ENCODE results near the gene SEPTIN5.

SEPTIN5 gene

GRCh38 chr22:19715188-19715930 is 1.1 kb downstream of the SEPTIN5 start:
- no peak for DNase-seq
- Histone ChIP-seq H4K8ac (ENCODE audit: low read depth, low read length) (no peak overlapping the region), H2BK120ac (ENCODE audit: insufficient read depth, low read length, poor library complexity) (no peak overlapping the region), H3K18ac (ENCODE audit: low read length) (no peak overlapping the region), H3K9ac (ENCODE audit: low read length) (no peak overlapping the region), H3K23ac (ENCODE audit: low read length) (no peak overlapping the region), H3K27me3 (ENCODE audit: insufficient read depth, low read length) (peaks cover 53% of the 10 kb centered on the region), H2BK12ac (ENCODE audit: low read length) (no peak overlapping the region), H3K4me2 (ENCODE audit: low read length) (no peak overlapping the region), H3K79me2 (ENCODE audit: control insufficient read depth, insufficient read depth, low read length, poor library complexity) (no peaks in the 10 kb centered on the region), H3K36me3 (ENCODE audit: control insufficient read depth in 1 of 2, insufficient read depth in 2 of 2, low read length in 2 of 2) (no peaks in the 10 kb centered on the region), H2AFZ (ENCODE audit: insufficient read depth, low read length, poor library complexity) (no peak overlapping the region), H3K4me3 (ENCODE audit: low read depth, low read length) (no peak overlapping the region), H2AK5ac (ENCODE audit: low read length) (no peak overlapping the region), H3K27ac (ENCODE audit: low read depth, low read length) (no peak overlapping the region), H3K4me1 (ENCODE audit: control insufficient read depth in 1 of 2, insufficient read depth in 2 of 2, low read length in 2 of 2) (peaks cover 13% of the 10 kb centered on the region in 2 experiments), H3K4ac (ENCODE audit: low read depth, low read length) (no peak overlapping the region), H4K12ac (ENCODE audit: low read depth, low read length) (no peak overlapping the region), H3K79me1 (ENCODE audit: low read length) (no peaks in the 10 kb centered on the region), H2BK5ac (ENCODE audit: low read depth, low read length, poor library complexity) (no peak overlapping the region), H3K14ac (ENCODE audit: low read length) (no peak overlapping the region), H4K91ac (ENCODE audit: low read depth, low read length) (no peak overlapping the region), H3K9me3 (ENCODE audit: insufficient read depth, low read depth, low read length) (peaks cover 16% of the 10 kb centered on the region)
- WGBS (ENCODE audit: extremely low coverage, insufficient coverage, insufficient read length) = no CpG with 5 or more reads among the region's 4 CpGs

GRCh38 chr22:19716041-19716828 is 1.9 kb downstream of the SEPTIN5 start:
- Histone ChIP-seq H3K27me3 (ENCODE audit: insufficient read depth, low read length) (peaks cover 60% of the 10 kb centered on the region), H3K36me3 (ENCODE audit: control insufficient read depth in 1 of 2, insufficient read depth in 2 of 2, low read length in 2 of 2) (no peaks in the 10 kb centered on the region), H2BK120ac (ENCODE audit: insufficient read depth, low read length, poor library complexity) (no peak overlapping the region), H3K18ac (ENCODE audit: low read length) (no peak overlapping the region), H2AFZ (ENCODE audit: insufficient read depth, low read length, poor library complexity) (no peak overlapping the region), H4K8ac (ENCODE audit: low read depth, low read length) (no peak overlapping the region), H3K4me2 (ENCODE audit: low read length) (no peak overlapping the region), H3K9me3 (ENCODE audit: insufficient read depth, low read depth, low read length) (peaks cover 20% of the 10 kb centered on the region), H2BK5ac (ENCODE audit: low read depth, low read length, poor library complexity) (no peak overlapping the region), H3K4me1 (ENCODE audit: control insufficient read depth in 1 of 2, insufficient read depth in 2 of 2, low read length in 2 of 2) (peaks cover 13% of the 10 kb centered on the region in 2 experiments), H4K91ac (ENCODE audit: low read depth, low read length) (no peak overlapping the region), H2AK5ac (ENCODE audit: low read length) (no peak overlapping the region), H3K23ac (ENCODE audit: low read length) (no peak overlapping the region), H3K79me2 (ENCODE audit: control insufficient read depth, insufficient read depth, low read length, poor library complexity) (no peaks in the 10 kb centered on the region), H4K12ac (ENCODE audit: low read depth, low read length) (no peak overlapping the region), H2BK12ac (ENCODE audit: low read length) (no peak overlapping the region), H3K4ac (ENCODE audit: low read depth, low read length) (no peak overlapping the region), H3K79me1 (ENCODE audit: low read length) (no peaks in the 10 kb centered on the region), H3K14ac (ENCODE audit: low read length) (no peak overlapping the region), H3K27ac (ENCODE audit: low read depth, low read length) (no peak overlapping the region), H3K4me3 (ENCODE audit: low read depth, low read length) (no peak overlapping the region), H3K9ac (ENCODE audit: low read length) (no peak overlapping the region)
- WGBS (ENCODE audit: extremely low coverage, insufficient coverage, insufficient read length) = no CpG with 5 or more reads among the region's 11 CpGs
- DNase-seq = no peak

GRCh38 chr22:19716829-19717105 is 2.5 kb downstream of the SEPTIN5 start:
- H3K79me1 ChIP-seq (ENCODE audit: low read length) = no peaks in the 10 kb centered on the region
- H3K9ac ChIP-seq (ENCODE audit: low read length) = no peak overlapping the region
- H3K4ac ChIP-seq (ENCODE audit: low read depth, low read length) = no peak overlapping the region
- H3K4me3 ChIP-seq (ENCODE audit: low read depth, low read length) = no peak overlapping the region
- no peak overlapping the region for H2BK12ac ChIP-seq (ENCODE audit: low read length)
- H3K18ac ChIP-seq (ENCODE audit: low read length) = no peak overlapping the region
- DNase-seq = no peak
- peaks cover 13% of the 10 kb centered on the region in 2 experiments for H3K4me1 ChIP-seq (ENCODE audit: control insufficient read depth in 1 of 2, insufficient read depth in 2 of 2, low read length in 2 of 2)
- whole genome bisulfite sequencing (ENCODE audit: extremely low coverage, insufficient coverage, insufficient read length) = no CpG with 5 or more reads among the region's 1 CpG
- H3K4me2 ChIP-seq (ENCODE audit: low read length) = no peak overlapping the region
- no peak overlapping the region for H3K23ac ChIP-seq (ENCODE audit: low read length)
- no peak overlapping the region for H4K12ac ChIP-seq (ENCODE audit: low read depth, low read length)
- no peak overlapping the region for H2BK5ac ChIP-seq (ENCODE audit: low read depth, low read length, poor library complexity)
- no peak overlapping the region for H3K14ac ChIP-seq (ENCODE audit: low read length)
- no peak overlapping the region for H2AFZ ChIP-seq (ENCODE audit: insufficient read depth, low read length, poor library complexity)
- H3K79me2 ChIP-seq (ENCODE audit: control insufficient read depth, insufficient read depth, low read length, poor library complexity) = no peaks in the 10 kb centered on the region
- H3K27ac ChIP-seq (ENCODE audit: low read depth, low read length) = no peak overlapping the region
- peaks cover 24% of the 10 kb centered on the region for H3K9me3 ChIP-seq (ENCODE audit: insufficient read depth, low read depth, low read length)
- no peak overlapping the region for H2BK120ac ChIP-seq (ENCODE audit: insufficient read depth, low read length, poor library complexity)
- H4K91ac ChIP-seq (ENCODE audit: low read depth, low read length) = no peak overlapping the region
- H4K8ac ChIP-seq (ENCODE audit: low read depth, low read length) = no peak overlapping the region
- peaks cover 65% of the 10 kb centered on the region for H3K27me3 ChIP-seq (ENCODE audit: insufficient read depth, low read length)
- no peaks in the 10 kb centered on the region for H3K36me3 ChIP-seq (ENCODE audit: control insufficient read depth in 1 of 2, insufficient read depth in 2 of 2, low read length in 2 of 2)
- H2AK5ac ChIP-seq (ENCODE audit: low read length) = no peak overlapping the region

GRCh38 chr22:19717181-19717580 is 2.9 kb downstream of the SEPTIN5 start:
- DNase-seq = no peak
- WGBS (ENCODE audit: extremely low coverage, insufficient coverage, insufficient read length) = no CpG with 5 or more reads among the region's 9 CpGs

More at GRCh38 chr22:19717181-19717580, 2.9 kb downstream of the SEPTIN5 start:
- no peak overlapping the region for H3K4me2 ChIP-seq (ENCODE audit: low read length)
- H4K12ac ChIP-seq (ENCODE audit: low read depth, low read length) = no peak overlapping the region
- no peak overlapping the region for H2AK5ac ChIP-seq (ENCODE audit: low read length)
- H3K4me3 ChIP-seq (ENCODE audit: low read depth, low read length) = no peak overlapping the region
- no peak overlapping the region for H3K9ac ChIP-seq (ENCODE audit: low read length)
- no peak overlapping the region for H3K14ac ChIP-seq (ENCODE audit: low read length)
- H3K18ac ChIP-seq (ENCODE audit: low read length) = no peak overlapping the region
- H3K4ac ChIP-seq (ENCODE audit: low read depth, low read length) = no peak overlapping the region
- no peak overlapping the region for H4K8ac ChIP-seq (ENCODE audit: low read depth, low read length)
- peaks cover 26% of the 10 kb centered on the region for H3K9me3 ChIP-seq (ENCODE audit: insufficient read depth, low read depth, low read length)
- H2BK5ac ChIP-seq (ENCODE audit: low read depth, low read length, poor library complexity) = no peak overlapping the region
- no peak overlapping the region for H4K91ac ChIP-seq (ENCODE audit: low read depth, low read length)
- H3K79me1 ChIP-seq (ENCODE audit: low read length) = no peaks in the 10 kb centered on the region
- no peaks in the 10 kb centered on the region for H3K36me3 ChIP-seq (ENCODE audit: control insufficient read depth in 1 of 2, insufficient read depth in 2 of 2, low read length in 2 of 2)
- H3K27ac ChIP-seq (ENCODE audit: low read depth, low read length) = no peak overlapping the region
- H3K23ac ChIP-seq (ENCODE audit: low read length) = no peak overlapping the region
- H2BK120ac ChIP-seq (ENCODE audit: insufficient read depth, low read length, poor library complexity) = no peak overlapping the region
- peaks cover 13% of the 10 kb centered on the region in 2 experiments for H3K4me1 ChIP-seq (ENCODE audit: control insufficient read depth in 1 of 2, insufficient read depth in 2 of 2, low read length in 2 of 2)
- no peaks in the 10 kb centered on the region for H3K79me2 ChIP-seq (ENCODE audit: control insufficient read depth, insufficient read depth, low read length, poor library complexity)
- no peak overlapping the region for H2AFZ ChIP-seq (ENCODE audit: insufficient read depth, low read length, poor library complexity)
- H3K27me3 ChIP-seq (ENCODE audit: insufficient read depth, low read length) = peaks cover 69% of the 10 kb centered on the region
- no peak overlapping the region for H2BK12ac ChIP-seq (ENCODE audit: low read length)

Data from trophoblast cell (in vitro differentiated cells and primary cell).